HG03135 (cell line): ENCODE results near the gene MPPED2.

Experiments used
- ATAC-seq: cut with Tn5 transposase; IDR thresholded peaks from one replicate; pipeline ENCODE4 v1.9.1; 2021; ENCODE audit warnings: mild to moderate bottlenecking, moderate library complexity; ENCODE audit not compliant: unreplicated experiment

The MPPED2 gene

GRCh38 chr11:30455025-30455424 is 131.1 kb downstream of the MPPED2 start:
- ATAC-seq = no peak

GRCh38 chr11:30454541-30454940 is 131.6 kb downstream of the MPPED2 start:
- no peak for ATAC-seq

- ATAC-seq = no peak
Observed at GRCh38 chr11:30454111-30454510, 132.0 kb downstream of the MPPED2 start.

GRCh38 chr11:30453705-30454104 is 132.4 kb downstream of the MPPED2 start:
- ATAC-seq = no peak

- ATAC-seq = no peak
Observed at GRCh38 chr11:30452842-30453241, 133.3 kb downstream of the MPPED2 start.

GRCh38 chr11:30452114-30452513 is 134.0 kb downstream of the MPPED2 start:
- no peak for ATAC-seq

- no peak for ATAC-seq
Observed at GRCh38 chr11:30451626-30452025, 134.5 kb downstream of the MPPED2 start.

GRCh38 chr11:30451167-30451566 is 135.0 kb downstream of the MPPED2 start:
- ATAC-seq = no peak

- no peak for ATAC-seq
Observed at GRCh38 chr11:30447058-30447640, 139.0 kb downstream of the MPPED2 start.

- ATAC-seq = no peak
Observed at GRCh38 chr11:30446520-30446919, 139.6 kb downstream of the MPPED2 start.

GRCh38 chr11:30445056-30445455 is 141.1 kb downstream of the MPPED2 start:
- no peak for ATAC-seq

GRCh38 chr11:30440510-30440909 is 145.6 kb downstream of the MPPED2 start:
- no peak for ATAC-seq

- no peak for ATAC-seq
Observed at GRCh38 chr11:30436801-30437200, 149.4 kb downstream of the MPPED2 start.

GRCh38 chr11:30435488-30435887 is 150.7 kb downstream of the MPPED2 start:
- ATAC-seq = no peak

GRCh38 chr11:30434901-30435300 is 151.3 kb downstream of the MPPED2 start:
- ATAC-seq = no peak

- no peak for ATAC-seq
Observed at GRCh38 chr11:30433831-30434230, 152.3 kb downstream of the MPPED2 start.

GRCh38 chr11:30432716-30433115 is 153.4 kb downstream of the MPPED2 start:
- ATAC-seq = no peak

GRCh38 chr11:30432178-30432577 is 154.0 kb downstream of the MPPED2 start:
- ATAC-seq = no peak

- ATAC-seq = no peak
Observed at GRCh38 chr11:30431127-30431814, 154.9 kb downstream of the MPPED2 start.

GRCh38 chr11:30429550-30429949 is 156.6 kb downstream of the MPPED2 start:
- no peak for ATAC-seq

GRCh38 chr11:30426781-30427180 is 159.4 kb downstream of the MPPED2 start:
- ATAC-seq = no peak

GRCh38 chr11:30424844-30425243 is 161.3 kb downstream of the MPPED2 start:
- ATAC-seq = no peak

- ATAC-seq = no peak
Observed at GRCh38 chr11:30424321-30424720, 161.8 kb downstream of the MPPED2 start.
